Measurements from ENCODE around the gene BTC.
"Not testable (repeated sequence)": the region's sequence is repeated elsewhere in the genome, so short reads cannot be mapped to it uniquely, and the experiment has no call there.

- TF ChIP-seq, protein P1, sequence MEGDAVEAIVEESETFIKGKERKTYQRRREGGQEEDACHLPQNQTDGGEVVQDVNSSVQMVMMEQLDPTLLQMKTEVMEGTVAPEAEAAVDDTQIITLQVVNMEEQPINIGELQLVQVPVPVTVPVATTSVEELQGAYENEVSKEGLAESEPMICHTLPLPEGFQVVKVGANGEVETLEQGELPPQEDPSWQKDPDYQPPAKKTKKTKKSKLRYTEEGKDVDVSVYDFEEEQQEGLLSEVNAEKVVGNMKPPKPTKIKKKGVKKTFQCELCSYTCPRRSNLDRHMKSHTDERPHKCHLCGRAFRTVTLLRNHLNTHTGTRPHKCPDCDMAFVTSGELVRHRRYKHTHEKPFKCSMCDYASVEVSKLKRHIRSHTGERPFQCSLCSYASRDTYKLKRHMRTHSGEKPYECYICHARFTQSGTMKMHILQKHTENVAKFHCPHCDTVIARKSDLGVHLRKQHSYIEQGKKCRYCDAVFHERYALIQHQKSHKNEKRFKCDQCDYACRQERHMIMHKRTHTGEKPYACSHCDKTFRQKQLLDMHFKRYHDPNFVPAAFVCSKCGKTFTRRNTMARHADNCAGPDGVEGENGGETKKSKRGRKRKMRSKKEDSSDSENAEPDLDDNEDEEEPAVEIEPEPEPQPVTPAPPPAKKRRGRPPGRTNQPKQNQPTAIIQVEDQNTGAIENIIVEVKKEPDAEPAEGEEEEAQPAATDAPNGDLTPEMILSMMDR (IDR thresholded peaks at IDR 0.05; ENCODE audit: low read depth, low read length, poor library complexity, severe bottlenecking): not testable (repeated sequence)
- TF ChIP-seq EZH2phosphoT487 (IDR thresholded peaks at IDR 0.05; ENCODE audit: borderline replicate concordance, low read length): not testable (repeated sequence)
These were observed 86.2 kb downstream of the BTC start for GRCh38 chr4:74708135-74708534.

All from DOHH2 (cell line).